Femur (tissue), 1 donor: ENCODE measurements around the gene NEURL3.

Experiments
- DNase-seq: peaks from one replicate; pipeline ENCODE4 v3.0.0-alpha.2; 2017

The NEURL3 gene

GRCh38 chr2:96539215-96539920 lies 34.2 kb upstream of the NEURL3 start:
- DNase-seq: peak; percentile 21

GRCh38 chr2:96538487-96539214 lies 33.5 kb upstream of the NEURL3 start:
- DNase-seq: peak; percentile 72

- peak; percentile 38 for DNase-seq
Observed at GRCh38 chr2:96537734-96538486, 32.8 kb upstream of the NEURL3 start.

GRCh38 chr2:96537066-96537733 lies 32.0 kb upstream of the NEURL3 start:
- DNase-seq: peak; percentile 83

- DNase-seq: peak; percentile 95
Observed at GRCh38 chr2:96536445-96537065, 31.4 kb upstream of the NEURL3 start, which contains the start of gene ARID5A. ARID5A (plus strand) TSS chr2:96536752; CDS start chr2:96536827, 75 bp downstream.

GRCh38 chr2:96535331-96535730 lies 30.2 kb upstream of the NEURL3 start:
- DNase-seq: peak; percentile 13

GRCh38 chr2:96534701-96535181 lies 29.6 kb upstream of the NEURL3 start:
- DNase-seq: peak; percentile 18

GRCh38 chr2:96534141-96534540 lies 29.0 kb upstream of the NEURL3 start:
- DNase-seq: peak; percentile 25

GRCh38 chr2:96533292-96534073 lies 28.3 kb upstream of the NEURL3 start:
- DNase-seq: peak; percentile 87

GRCh38 chr2:96532641-96533291 lies 27.6 kb upstream of the NEURL3 start:
- peak; percentile 34 for DNase-seq

- peak; percentile 96 for DNase-seq
Observed at GRCh38 chr2:96531872-96532505, 26.8 kb upstream of the NEURL3 start.

GRCh38 chr2:96531366-96531765 lies 26.2 kb upstream of the NEURL3 start:
- DNase-seq: peak; percentile 29

- DNase-seq: peak; percentile 19
Observed at GRCh38 chr2:96530474-96531357, 25.6 kb upstream of the NEURL3 start.

GRCh38 chr2:96530144-96530430 lies 24.9 kb upstream of the NEURL3 start:
- peak; percentile 16 for DNase-seq

- DNase-seq: peak; percentile 19
Observed at GRCh38 chr2:96529376-96530143, 24.4 kb upstream of the NEURL3 start.

GRCh38 chr2:96528700-96529375 lies 23.7 kb upstream of the NEURL3 start:
- DNase-seq: no peak

GRCh38 chr2:96528006-96528699 lies 23.0 kb upstream of the NEURL3 start:
- peak; percentile 78 for DNase-seq
